ENCODE results near the gene SLC7A14.

Gene SLC7A14

DNA sequence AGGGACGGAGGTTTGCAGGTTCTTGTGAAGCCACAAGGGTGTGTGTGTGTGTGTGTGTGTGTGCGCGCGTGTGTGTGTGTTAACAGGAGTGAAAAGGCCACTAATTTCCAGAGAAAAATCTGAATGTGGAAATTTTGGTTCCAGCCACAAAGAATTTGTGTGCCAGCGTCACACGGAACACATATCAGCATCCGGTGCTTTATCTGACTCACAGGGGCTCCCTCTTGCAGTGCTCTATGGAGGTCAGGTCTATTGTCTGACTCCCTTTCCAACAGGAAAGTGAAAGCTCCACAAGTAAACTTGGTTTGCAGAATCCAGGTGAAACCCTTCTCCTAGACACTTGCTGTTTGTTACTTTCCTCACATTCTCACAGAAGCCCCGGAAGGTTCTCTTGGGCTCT lies 161.0 kb downstream of the SLC7A14 start:
- DNase-seq, result no peak

DNA sequence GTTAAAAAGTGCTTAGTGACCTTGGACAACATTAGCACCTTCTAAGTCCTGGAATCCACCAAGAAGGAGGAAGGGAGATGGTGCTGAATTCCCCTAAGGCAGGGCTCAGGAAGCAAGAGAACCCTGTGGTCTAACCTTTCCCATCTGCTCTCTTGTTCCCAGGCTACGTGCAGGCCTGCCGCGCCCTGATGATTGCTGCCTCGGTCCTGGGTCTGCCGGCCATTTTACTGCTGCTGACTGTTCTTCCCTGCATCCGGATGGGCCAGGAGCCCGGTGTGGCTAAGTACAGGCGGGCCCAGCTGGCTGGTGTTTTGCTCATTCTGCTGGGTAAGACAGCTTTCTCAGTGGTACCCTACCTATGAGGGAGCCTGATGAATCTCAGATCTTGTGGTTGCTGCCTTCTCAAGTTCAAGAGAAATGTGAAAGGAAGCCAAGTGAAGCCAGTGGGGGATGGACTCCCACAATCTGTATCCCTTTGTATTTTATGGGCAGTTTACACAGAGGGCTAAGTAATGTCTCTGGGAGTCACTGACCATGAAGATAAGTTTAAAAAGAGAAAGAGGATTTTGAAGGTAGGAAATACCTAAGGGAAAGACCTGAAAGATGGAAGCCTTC lies 162.8 kb downstream of the SLC7A14 start:
- no peak for DNase-seq

DNA sequence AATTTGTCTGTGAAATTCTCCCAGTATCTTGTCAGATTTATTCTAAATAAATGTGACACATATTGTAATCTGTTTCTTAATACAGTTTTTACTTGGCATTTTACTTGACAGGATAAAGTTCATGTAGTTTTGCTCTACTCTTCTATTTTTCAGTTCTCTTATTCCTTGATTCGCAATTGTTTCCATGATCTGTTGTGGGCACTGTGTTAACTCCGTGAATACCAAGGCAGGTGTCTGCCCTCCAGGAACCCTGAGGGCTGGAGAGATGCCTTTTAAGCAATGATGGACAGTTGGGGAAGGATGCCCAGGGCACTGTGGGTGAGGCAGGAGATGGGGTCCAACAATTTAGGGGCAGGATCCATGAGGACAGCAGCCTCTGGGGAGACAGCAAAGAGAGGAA lies 164.1 kb downstream of the SLC7A14 start:
- DNase-seq, result no peak

DNA sequence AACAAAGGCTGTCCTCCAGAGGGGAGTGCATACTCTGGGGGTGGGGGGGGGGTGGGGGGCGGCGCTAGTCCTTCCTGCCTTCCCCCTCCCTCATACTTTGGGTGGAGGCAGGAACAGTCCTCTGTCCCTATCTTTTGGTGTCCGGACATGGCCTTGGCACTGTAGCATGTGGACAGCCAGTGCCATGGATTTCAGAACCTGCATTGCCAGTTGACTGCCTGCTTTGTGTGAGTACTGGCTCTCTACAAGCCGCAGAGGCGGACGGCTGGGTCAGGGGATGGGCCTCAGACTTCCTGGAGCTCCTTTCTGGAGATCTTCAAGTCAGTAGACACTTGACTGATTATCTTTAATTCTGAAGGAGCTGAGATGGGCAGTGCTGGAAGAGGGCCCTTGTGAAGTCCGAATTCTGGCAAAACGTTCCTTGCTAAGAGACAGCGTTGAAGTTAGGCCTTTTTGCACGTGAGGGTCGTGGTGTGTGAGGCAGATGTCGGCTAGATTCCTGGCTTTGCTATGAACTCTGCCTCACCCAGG lies 164.7 kb downstream of the SLC7A14 start:
- no peak for DNase-seq

DNA sequence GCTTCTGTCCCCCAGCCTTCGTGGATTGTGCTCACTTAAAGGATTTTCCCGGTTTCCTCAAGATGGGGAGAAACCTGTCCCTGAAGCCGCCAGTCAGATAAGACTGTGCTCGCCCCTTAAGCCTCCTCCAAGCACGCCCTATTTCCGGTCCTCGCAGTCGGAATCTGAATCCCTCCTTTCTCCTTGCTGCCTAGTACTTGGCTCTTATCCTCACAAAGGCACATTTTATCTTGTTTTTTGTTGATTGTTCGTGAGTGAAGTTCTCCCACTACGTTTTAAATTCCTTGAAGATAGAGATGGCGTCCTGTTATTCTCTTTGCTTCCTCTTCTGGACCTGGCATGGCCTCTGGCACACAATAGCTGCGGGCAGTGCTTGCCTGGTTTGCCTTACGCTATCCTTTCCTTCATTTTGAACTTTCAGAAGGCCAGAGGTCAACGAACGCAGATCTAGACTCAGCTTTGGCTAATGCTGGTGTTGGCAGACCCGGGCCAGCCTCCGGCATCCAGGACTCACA lies 165.5 kb downstream of the SLC7A14 start:
- DNase-seq, result no peak

DNA sequence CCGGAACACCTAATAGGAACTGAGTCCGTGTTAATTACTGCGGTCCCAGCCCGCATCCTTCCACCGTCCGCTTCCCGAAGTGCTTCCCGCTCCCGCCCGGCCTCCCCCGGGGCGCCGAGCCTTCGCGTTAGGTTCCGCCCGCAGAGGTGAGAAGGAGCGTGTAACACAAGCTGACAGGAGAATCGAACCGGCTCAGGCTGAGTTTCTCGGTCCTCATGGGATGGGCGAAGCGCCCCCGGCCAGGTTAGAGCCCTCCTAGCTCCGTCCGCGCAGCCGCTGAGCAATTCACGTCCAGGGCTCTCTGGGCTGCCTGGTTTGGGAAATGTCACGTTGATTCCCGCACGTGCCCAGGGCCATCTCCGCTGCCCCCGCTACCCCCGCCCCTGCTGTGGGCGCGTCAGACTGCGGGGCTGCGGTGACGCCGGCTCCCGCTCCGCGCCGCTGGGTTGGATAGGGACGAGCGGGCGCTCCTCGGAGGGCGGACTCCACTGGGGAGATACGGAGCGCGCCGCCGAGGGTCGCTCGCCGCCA lies 166.3 kb downstream of the SLC7A14 start:
- DNase-seq, result no peak

DNA sequence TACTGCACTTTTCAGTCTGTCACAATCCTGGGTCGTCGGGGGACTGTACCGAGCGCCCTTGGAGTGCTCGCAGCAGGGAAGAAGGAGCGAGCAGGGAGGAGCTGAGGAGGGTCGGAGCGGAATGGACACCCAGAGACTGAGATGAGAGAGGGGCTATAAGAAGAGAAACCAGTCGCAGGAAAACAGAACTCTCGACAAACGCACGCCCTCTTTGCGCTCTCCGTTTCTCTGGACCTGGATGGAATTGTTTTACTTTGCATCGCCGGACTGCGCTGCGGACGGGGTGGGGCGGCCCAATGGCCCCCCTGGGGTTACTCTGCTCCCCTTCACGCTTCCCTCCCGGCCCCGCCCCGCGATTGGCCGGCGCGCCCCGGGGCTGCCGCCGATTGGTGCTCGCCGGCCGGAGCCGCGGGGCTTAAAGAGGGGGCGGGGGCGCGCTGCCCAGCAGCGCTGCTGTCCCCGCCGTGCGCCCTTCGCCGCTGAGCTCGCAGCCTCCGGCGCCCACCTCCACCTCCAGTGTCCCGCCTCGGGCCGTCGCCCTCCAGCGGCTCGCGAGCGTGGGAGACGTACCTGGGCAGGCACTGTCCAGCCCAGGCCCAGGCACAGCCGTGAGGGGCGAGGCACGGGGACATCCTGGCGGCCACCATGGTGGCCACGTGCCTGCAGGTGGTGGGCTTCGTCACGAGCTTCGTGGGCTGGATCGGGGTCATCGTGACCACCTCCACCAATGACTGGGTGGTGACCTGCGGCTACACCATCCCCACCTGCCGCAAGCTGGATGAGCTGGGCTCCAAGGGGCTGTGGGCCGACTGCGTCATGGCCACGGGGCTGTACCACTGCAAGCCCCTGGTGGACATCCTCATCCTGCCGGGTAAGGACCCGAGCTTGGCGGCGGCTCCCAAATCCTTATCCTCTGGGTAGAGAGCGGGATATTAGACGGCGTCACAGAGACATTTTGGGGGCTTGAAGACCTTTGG lies 167.2 kb downstream of the SLC7A14 start, which contains the start of gene CLDN11:
Gene CLDN11, plus strand, starts transcription at position 447 of the 977 bp plus-strand sequence. Its CDS starts 199 bp downstream, at position 646.
- DNase-seq, result peak; percentile 55

DNA sequence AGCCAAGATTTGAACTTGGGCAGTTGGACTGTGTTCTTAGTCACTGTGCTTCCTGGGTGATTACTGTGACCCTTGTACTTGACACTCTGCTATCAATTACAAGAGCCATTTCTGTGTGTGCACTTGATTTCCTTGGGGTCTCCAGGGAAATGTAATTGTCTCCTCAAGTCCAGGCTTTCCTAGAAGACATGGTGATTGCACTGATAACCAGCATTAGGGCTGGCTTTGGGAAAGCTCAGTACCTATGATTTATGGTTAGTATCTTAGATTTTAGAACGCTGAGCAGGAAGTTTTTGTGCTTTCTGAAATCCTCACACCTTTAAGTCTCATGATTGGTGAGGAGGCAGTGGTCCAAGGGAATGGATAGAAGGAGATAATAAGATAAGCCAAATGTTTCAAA lies 168.8 kb downstream of the SLC7A14 start:
- DNase-seq, result no peak

DNA sequence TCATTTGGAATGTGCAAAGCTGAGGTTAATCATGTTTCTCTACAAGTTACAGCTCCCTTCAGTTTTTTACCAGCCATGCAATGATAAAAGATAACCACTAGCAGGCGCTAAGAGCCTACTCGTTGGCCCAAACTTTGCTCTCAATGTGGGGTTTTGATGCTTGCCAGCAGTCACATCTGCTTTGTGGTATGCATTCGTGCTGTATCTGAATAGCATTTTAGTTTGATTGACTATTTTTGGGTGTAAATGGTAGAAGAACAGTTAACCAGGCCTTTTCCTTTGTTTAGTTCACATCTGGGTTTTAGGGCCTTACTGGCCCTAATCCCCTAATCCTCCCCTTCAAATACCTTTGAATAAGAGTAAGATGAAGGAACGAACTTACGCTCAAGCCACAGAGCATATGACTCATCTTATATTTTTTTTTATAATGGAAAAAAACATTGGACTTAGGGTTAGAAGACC lies 171.6 kb downstream of the SLC7A14 start:
- peak; percentile 64 for DNase-seq

DNA sequence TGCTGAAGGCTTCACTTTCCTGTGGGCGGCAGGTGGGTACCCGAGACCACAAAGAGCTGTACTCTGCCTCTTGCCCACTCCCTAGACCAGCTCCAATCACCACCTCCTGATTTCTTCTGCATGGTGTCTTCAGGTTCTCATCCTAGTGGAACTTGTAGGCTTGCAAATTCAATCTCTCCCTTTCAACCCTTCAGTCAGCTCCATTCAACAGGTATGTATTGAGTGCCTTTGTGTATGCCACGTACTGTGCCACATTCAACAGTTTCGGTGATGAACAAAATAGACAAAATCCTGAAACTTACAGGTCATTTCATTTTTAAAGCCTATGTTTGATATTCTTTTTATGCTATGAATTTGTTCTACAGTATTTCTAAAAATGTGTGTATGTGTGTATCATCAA lies 172.6 kb downstream of the SLC7A14 start:
- no peak for DNase-seq

DNA sequence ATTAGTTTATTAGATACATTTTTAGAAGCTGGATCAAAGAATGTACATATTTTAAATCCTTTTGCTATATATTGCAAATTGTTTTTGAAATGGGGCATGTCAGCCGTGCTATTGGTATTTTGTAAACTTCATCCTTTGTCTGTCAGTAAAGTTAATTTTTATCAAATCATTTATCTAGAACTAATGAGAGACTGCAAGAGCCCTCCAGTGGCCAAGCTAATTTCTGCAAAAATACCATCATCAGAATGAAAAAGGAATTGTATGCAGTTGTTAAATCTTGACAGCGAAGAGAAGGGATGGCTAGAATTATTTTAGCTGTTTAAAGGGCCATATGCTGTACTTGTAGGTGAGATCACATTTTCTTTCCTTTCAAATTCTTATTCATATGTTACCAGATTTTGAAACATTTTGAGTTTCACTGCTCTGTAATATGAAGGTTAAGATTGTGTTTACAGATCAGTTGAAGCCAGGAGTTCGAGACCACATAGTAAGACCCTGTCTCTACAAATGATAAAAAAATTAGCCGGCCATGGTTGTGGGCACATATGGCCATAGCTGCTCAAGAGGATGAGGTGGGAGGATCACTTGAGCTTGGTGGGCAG lies 175.3 kb downstream of the SLC7A14 start:
- DNase-seq, result peak; percentile 20

Measured in NCI-H1092 treated with DMSO at 0.1 percent for 48 hours (cell line).